NCI-H2171 (cell line): Measurements from ENCODE around the gene TCF7L2.

Experiments used
- DNase-seq: peaks from one replicate; lab custom pipeline; 2025; lab: John Stamatoyannopoulos, UW

The TCF7L2 gene

DNA sequence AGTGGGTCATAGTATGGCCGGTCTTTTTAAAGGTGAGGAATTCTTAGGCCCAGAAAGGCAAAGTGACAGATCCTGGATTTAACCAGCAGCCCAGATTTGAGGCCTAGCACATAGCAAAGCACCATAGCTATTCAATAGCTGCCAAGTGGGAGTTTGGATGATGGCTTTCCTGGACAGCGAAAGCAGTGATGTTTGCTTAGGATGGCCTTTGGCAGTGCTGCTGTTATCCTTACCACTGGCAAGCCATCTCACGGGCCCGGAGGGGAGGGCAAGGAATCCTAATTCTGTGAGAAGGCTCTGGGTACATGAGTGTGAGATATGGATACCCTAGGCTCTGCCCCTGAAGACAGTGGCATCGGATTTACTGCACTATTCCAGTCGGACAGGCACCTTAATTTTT is 50.4 kb downstream of the TCF7L2 start:
- DNase-seq = no peak

GRCh38 chr10:113000876-113001598 is 51.0 kb downstream of the TCF7L2 start:
- no peak for DNase-seq

DNA sequence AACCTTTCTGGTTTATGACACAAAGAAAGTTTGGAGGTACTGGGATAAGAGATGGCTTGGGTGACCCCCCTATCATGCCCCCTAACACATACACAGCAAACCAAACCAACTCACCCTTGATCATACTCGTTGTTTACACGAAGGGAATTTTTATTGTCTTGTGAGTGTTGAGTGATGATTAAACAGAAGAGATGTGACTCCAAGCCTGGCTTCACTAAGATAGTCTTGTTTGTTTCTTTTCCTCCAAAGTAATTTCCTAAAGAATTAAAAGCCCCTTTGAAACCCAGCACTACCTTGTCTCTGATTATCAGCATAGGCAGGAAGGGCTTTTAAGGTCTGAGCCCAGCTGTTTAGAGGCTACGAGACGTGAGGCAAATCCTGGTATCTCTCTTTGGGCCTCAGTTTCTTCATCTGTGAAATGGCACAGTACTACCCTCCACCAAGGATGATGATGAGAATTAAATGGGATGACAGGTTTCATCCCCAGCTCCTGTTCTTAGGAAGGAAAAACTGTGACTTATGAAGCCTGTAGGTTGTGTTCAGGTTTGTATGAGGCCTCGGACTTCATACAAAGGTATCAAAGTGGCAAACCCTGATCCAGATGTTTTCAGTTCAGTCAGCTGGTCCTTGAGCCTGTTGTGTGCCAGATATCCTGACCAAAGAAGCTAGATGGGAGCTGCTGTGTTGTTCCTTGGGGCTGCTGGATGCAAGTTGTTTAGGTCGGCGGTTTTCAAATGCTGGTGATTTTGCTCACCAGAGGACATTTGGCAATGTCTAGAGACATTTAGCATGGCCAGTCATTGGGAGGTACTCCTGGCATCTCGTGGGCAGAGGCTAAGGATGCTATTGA is 51.8 kb downstream of the TCF7L2 start:
- DNase-seq = no peak

GRCh38 chr10:113002449-113002777 is 52.4 kb downstream of the TCF7L2 start:
- DNase-seq = no peak

DNA sequence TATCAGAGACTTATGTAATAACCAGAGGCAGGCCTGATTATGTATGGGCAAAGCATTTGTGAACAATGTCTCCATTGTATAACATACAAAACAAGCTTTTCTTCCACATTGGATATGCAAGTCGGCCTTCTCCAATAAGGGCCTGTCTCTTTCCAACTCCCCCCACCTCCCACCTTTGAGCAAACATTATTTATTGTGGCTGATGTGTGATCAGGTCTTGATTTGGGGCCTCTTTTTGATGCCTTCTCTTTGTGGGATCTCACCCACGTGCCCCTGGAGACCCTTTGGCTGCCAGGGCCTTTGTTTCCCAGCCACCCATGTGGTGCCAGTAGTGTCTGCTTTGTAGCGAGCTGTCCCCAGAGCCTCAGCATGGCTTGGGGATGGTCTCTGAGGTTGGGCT is 53.0 kb downstream of the TCF7L2 start:
- DNase-seq = no peak

DNA sequence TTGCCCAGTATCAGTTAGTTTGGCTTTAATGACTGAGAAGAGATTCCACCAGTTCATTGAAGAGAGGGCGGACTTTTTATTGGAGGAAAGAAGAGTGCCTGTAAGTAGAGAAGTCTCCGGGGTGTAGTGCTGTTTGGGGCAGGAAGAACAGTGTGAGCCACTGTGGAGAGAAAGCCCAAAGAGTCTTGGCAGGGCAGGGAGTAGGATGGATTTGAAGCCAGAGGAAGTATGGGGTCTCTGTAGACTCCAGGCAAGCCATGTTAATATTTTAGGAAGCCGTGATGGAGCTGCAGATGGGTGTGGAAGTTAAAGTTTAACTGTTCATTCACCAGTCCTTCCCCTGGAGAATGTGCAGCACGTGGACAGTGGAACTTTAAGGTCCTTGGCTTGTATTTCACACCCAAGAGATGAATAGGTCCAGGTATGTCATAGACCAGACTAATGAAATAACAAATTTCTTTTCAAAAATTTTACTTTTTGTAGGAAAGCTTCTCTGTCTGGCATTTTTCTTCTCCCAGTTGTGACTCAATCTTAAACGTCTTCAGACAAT is 54.1 kb downstream of the TCF7L2 start:
- no peak for DNase-seq

- no peak for DNase-seq
These were observed 55.3 kb downstream of the TCF7L2 start for GRCh38 chr10:113005380-113005779.

- DNase-seq = no peak
These were observed 56.8 kb downstream of the TCF7L2 start for GRCh38 chr10:113006656-113007342.

DNA sequence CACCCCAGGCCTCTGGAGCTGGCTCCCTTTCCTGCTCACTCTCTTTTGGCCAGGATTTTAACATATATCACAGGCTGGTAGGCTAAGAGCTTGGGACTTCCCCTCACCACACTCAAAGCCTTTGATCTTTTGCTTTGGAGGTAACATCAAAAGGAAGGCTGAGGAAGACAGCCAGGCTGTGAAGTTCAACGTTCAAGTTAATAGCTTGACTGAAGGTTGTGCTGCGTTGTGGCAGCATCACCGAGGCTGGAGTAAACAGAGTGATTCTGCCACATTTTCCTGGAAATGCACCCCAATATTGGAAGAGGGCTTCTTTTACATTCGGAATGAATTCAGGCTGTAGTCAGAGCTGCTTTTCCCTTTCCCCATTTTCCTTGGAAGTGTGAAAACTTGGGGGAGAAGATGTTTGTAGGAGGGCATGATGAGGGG is 57.3 kb downstream of the TCF7L2 start:
- DNase-seq = no peak

- no peak for DNase-seq
These were observed 57.8 kb downstream of the TCF7L2 start for GRCh38 chr10:113007821-113008220.

GRCh38 chr10:113011592-113012374 is 61.7 kb downstream of the TCF7L2 start:
- no peak for DNase-seq

- peak; percentile 31 for DNase-seq
These were observed 65.2 kb downstream of the TCF7L2 start for GRCh38 chr10:113015201-113015600.

- no peak for DNase-seq
These were observed 67.3 kb downstream of the TCF7L2 start for GRCh38 chr10:113017376-113017775.

DNA sequence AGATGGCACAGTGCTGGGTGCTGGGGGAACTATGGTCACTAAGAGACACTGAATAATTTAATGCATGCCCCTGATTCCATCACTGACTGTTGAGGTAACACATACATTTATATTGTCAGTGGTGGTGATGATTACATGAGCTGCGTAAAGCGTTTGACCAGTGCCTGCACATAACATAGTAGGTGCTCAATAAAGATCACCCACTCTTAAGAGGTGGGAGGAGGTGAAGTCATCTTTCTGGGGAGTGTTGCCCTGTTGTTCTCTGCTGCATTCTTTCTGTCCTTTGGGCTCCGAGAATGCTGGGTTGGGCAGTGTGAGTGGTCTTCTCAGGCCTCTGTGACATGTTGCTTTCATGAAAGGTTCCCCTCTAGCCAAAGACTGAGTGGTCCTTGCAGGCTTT is 68.0 kb downstream of the TCF7L2 start:
- DNase-seq = no peak

- no peak for DNase-seq
These were observed 69.0 kb downstream of the TCF7L2 start for GRCh38 chr10:113019096-113019495.

GRCh38 chr10:113019692-113020474 is 69.8 kb downstream of the TCF7L2 start:
- no peak for DNase-seq

GRCh38 chr10:113020475-113020753 is 70.4 kb downstream of the TCF7L2 start:
- no peak for DNase-seq

DNA sequence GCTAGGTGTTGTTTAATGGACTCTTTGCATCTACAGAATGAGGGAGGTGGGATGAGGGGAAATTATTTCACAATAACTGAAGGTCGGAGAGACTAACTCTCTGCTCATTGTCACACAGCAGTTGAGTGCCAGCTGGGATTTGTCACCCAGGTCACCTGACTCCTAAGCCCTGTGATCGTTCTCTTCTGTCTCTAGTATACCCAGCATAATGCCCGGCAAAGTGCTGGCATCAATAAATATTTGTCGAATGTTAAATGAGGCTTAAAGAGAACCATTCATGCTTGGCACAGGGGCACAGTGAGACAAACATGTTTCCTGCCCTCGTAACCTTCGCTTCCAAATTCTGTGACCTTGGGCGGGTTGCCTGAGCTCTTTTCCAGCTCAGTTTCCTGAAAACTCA is 70.8 kb downstream of the TCF7L2 start:
- DNase-seq = peak; percentile 18

DNA sequence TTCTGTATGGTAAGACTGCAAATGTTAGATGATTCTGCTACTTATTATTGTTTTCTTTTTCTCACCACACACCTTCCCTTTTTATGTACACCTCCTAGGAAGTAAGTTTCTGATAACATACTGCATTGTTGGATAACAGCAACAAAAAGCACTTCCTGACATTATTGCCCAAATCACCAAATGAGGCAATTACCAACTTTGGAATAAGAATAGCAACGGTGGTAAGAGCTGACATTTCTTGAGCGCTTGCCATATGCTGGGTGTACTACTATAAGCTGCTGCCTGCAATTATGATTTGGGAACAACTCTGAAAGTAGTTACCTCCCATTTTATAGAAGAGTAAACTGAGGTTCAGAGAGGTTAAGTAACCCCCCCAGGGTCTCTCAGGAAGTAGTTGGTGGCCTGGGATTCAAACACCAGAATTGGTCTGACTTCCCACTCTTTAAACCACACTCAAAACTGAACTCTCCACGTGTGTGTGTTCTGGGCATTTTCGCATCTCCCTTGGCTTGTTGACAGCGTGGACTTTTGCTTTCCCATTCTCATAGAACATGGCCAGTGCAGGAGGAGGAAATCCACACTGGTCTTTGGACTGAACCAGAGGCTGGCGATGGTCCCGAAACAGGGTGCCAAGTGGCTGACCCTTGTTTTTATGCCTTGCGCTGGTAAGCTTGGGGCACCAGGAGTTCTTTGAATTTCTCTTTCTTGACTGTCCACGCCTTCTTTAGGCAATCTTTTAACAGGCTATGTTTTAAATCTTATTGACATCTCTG is 71.4 kb downstream of the TCF7L2 start:
- no peak for DNase-seq

- no peak for DNase-seq
These were observed 72.2 kb downstream of the TCF7L2 start for GRCh38 chr10:113022265-113022664.
